ENCODE measurements around the gene PSME2.

PSME2 gene

GRCh38 chr14:24093901-24094840 is 52.2 kb downstream of the PSME2 start, which contains the start of gene PCK2:
Gene PCK2, plus strand, starts transcription at chr14:24094311. Its CDS starts 95 bp downstream, at chr14:24094406.
- peak; percentile 95 for DNase-seq (ENCODE audit: low read depth)

All from fibroblast of gingiva (primary cell).